Nephron (organoid): ENCODE measurements around the gene CDK5RAP1.

Source experiments
- H3K27ac Mint-ChIP-seq, 3 experiments: 2 replicates each; pipeline ENCODE4 v1.8.0; 2020; ENCODE audit warnings: mixed read lengths in 3 of 3, mild to moderate bottlenecking in 2 of 3, moderate library complexity in 1 of 3
- H3K27me3 Mint-ChIP-seq: 2 replicates; pipeline ENCODE4 v1.8.0; 2021; ENCODE audit warnings: low read depth, mild to moderate bottlenecking, moderate library complexity, mixed read lengths
- H3K36me3 Mint-ChIP-seq: 2 replicates; pipeline ENCODE4 v1.8.0; 2020; ENCODE audit warnings: low read depth, mixed read lengths
- H3K4me1 Mint-ChIP-seq: 2 replicates; pipeline ENCODE4 v1.8.0; 2020; ENCODE audit warnings: mixed read lengths
- H3K4me3 Mint-ChIP-seq, 3 experiments: 2 replicates each; pipeline ENCODE4 v1.8.0; 2020; ENCODE audit warnings: mild to moderate bottlenecking in 3 of 3, mixed read lengths in 3 of 3, moderate library complexity in 2 of 3
- H3K9me3 Mint-ChIP-seq: 2 replicates; pipeline ENCODE4 v1.8.0; 2020; ENCODE audit warnings: mixed read lengths
- CTCF ChIP-seq, 3 experiments: fragments of 200-600 bp; sonication (generic); IDR thresholded peaks; one replicate each; pipeline ENCODE4 v1.5.0; 2021; ENCODE audit warnings: antibody characterized with exemption in 3 of 3; ENCODE audit not compliant: unreplicated experiment in 3 of 3

CDK5RAP1 gene

DNA sequence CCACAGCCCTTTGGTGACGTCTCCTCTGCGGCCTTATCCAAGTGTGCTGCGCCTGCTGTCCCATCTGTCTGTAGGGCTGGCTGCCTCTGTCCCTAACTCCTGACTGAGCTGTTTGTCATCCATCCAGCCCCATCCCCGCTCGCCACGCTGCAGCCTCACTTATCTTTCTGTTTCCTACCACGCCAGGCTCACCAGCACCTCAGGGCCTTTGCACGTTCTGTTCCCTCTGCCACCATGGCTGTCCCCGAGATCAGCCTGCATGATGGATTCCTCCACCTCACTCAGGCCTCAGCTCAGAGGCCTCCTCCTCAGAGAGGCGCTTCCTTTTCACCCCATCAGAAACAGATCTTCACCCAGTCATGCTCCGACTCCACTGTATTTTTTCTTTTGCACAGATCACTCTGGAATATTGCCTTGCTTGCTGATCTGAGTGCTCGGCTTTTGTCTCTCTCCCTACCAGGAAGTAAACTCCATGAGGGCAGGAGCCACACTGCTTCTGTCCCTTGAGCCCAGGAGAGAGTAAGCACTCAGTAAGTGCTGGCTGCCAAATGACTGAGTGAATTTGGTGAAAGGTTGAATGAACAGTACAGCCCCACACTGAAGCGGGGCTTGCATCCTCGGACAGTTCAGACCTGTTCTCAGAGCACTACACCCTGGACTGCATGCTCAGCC is 83.8 kb downstream of the CDK5RAP1 start:
- Mint-ChIP-seq H3K27me3 (peaks cover 35% of the 10 kb centered on the region), H3K4me1 (no peaks in the 10 kb centered on the region), H3K27ac (no peak overlapping the region), H3K9me3 (no peaks in the 10 kb centered on the region), H3K36me3 (no peaks in the 10 kb centered on the region), H3K4me3 (no peak overlapping the region)
- no peak for TF ChIP-seq CTCF (IDR thresholded peaks at IDR 0.05; ENCODE audit: unreplicated experiment in 3 of 3)

- Mint-ChIP-seq H3K27ac (no peak overlapping the region), H3K36me3 (no peaks in the 10 kb centered on the region)
Measured at GRCh38 chr20:33316958-33317357, 84.4 kb downstream of the CDK5RAP1 start.

GRCh38 chr20:33316343-33316742 is 85.0 kb downstream of the CDK5RAP1 start:
- Mint-ChIP-seq H3K27ac (no peak overlapping the region), H3K4me1 (peaks cover 5% of the 10 kb centered on the region), H3K4me3 (no peak overlapping the region), H3K27me3 (peaks cover 34% of the 10 kb centered on the region), H3K9me3 (no peaks in the 10 kb centered on the region), H3K36me3 (no peaks in the 10 kb centered on the region)
- no peak for TF ChIP-seq CTCF (IDR thresholded peaks at IDR 0.05; ENCODE audit: unreplicated experiment in 3 of 3)

More at GRCh38 chr20:33316958-33317357, 84.4 kb downstream of the CDK5RAP1 start:
- H3K9me3 Mint-ChIP-seq: no peaks in the 10 kb centered on the region
- H3K4me1 Mint-ChIP-seq: peaks cover 2% of the 10 kb centered on the region
- H3K4me3 Mint-ChIP-seq: no peak overlapping the region
- peaks cover 35% of the 10 kb centered on the region for H3K27me3 Mint-ChIP-seq
- no peak for TF ChIP-seq CTCF (IDR thresholded peaks at IDR 0.05; ENCODE audit: unreplicated experiment in 3 of 3)

- no peak overlapping the region for H3K27ac Mint-ChIP-seq
- H3K4me1 Mint-ChIP-seq: peaks cover 5% of the 10 kb centered on the region
- no peaks in the 10 kb centered on the region for H3K9me3 Mint-ChIP-seq
- H3K27me3 Mint-ChIP-seq: peaks cover 15% of the 10 kb centered on the region
- TF ChIP-seq CTCF (IDR thresholded peaks at IDR 0.05; ENCODE audit: unreplicated experiment in 3 of 3): no peak
- no peak overlapping the region for H3K4me3 Mint-ChIP-seq
- no peaks in the 10 kb centered on the region for H3K36me3 Mint-ChIP-seq
Measured at GRCh38 chr20:33313686-33314314, 87.5 kb downstream of the CDK5RAP1 start.

DNA sequence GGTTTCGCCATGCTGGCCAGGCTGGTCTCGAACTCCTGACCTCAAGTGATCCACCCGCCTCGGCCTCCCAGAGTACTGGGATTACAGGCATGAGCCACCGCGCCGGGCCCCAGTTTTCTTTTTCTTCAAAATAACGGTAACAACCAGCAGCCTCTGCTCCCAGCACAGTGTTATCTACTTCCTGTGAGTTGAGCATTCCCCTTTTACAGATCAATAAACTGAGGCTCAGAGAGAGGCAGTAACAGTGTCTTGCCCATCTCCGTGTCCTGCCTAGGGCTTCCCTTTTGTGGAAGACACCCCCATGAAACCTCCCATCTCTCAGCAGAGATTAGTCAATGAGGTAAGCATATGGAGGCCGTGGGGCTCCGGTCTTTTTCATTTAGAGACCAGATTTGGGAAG is 88.7 kb downstream of the CDK5RAP1 start:
- H3K27ac Mint-ChIP-seq: no peak overlapping the region
- TF ChIP-seq CTCF (IDR thresholded peaks at IDR 0.05; ENCODE audit: unreplicated experiment in 3 of 3): no peak
- H3K27me3 Mint-ChIP-seq: peaks cover 5% of the 10 kb centered on the region
- H3K36me3 Mint-ChIP-seq: no peaks in the 10 kb centered on the region
- H3K4me3 Mint-ChIP-seq: no peak overlapping the region
- peaks cover 6% of the 10 kb centered on the region for H3K9me3 Mint-ChIP-seq
- H3K4me1 Mint-ChIP-seq: peaks cover 5% of the 10 kb centered on the region

- H3K4me3 Mint-ChIP-seq: peak overlapping the region in 1 of 3 experiments; percentile 49
- no peaks in the 10 kb centered on the region for H3K36me3 Mint-ChIP-seq
- peak overlapping the region; percentile 26 to 86 (median 79) for H3K27ac Mint-ChIP-seq
- no peak for TF ChIP-seq CTCF (IDR thresholded peaks at IDR 0.05; ENCODE audit: unreplicated experiment in 3 of 3)
- peaks cover 5% of the 10 kb centered on the region for H3K4me1 Mint-ChIP-seq
- H3K9me3 Mint-ChIP-seq: peaks cover 8% of the 10 kb centered on the region
- peaks cover 4% of the 10 kb centered on the region for H3K27me3 Mint-ChIP-seq
Measured at GRCh38 chr20:33311996-33312395, 89.3 kb downstream of the CDK5RAP1 start.
